ENCODE results near the gene AAK1.

DNA sequence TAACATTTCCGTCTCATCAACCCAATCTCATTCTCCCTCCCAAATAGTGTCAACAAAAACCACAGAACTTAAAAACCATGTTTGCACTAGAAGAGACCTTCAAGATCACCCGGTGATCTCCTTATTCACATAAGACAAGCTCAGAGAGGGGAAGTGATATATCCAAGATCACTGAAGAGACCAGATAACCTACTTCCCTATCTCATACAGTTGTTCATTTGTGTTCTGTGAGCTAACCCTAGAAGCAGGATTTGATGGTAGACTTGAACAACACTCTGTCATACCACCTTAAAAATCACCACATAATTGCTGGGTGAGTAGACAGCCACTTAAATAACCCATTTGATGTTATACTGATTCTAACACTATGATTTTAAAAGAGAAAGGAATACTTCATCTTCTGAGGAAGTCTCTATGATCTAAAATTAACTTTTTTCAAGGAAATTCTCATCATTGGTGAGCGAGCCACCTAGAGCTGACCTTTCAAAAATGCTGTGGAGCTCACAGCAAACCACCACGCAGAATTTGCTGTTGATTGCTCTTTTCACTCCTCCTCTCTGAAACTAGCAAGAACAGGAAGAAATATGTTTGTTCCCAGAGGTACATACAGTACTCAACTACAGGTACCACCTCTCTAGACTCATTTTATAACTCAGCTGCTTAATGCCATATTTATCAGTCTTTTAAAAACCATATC lies 15.1 kb downstream of the AAK1 start:
- TF ChIP-seq, protein P1, sequence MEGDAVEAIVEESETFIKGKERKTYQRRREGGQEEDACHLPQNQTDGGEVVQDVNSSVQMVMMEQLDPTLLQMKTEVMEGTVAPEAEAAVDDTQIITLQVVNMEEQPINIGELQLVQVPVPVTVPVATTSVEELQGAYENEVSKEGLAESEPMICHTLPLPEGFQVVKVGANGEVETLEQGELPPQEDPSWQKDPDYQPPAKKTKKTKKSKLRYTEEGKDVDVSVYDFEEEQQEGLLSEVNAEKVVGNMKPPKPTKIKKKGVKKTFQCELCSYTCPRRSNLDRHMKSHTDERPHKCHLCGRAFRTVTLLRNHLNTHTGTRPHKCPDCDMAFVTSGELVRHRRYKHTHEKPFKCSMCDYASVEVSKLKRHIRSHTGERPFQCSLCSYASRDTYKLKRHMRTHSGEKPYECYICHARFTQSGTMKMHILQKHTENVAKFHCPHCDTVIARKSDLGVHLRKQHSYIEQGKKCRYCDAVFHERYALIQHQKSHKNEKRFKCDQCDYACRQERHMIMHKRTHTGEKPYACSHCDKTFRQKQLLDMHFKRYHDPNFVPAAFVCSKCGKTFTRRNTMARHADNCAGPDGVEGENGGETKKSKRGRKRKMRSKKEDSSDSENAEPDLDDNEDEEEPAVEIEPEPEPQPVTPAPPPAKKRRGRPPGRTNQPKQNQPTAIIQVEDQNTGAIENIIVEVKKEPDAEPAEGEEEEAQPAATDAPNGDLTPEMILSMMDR (IDR thresholded peaks at IDR 0.05): no peak
- no peak for TF ChIP-seq POLR2A (IDR thresholded peaks at IDR 0.05)
